GM19372 (cell line): ENCODE data around the gene H3-3A.

Experiments used
- ATAC-seq: cut with Tn5 transposase; IDR thresholded peaks from one replicate; pipeline ENCODE4 v1.9.1; 2021; ENCODE audit warnings: mild to moderate bottlenecking, low read depth, moderate library complexity; ENCODE audit not compliant: unreplicated experiment

Gene H3-3A

DNA sequence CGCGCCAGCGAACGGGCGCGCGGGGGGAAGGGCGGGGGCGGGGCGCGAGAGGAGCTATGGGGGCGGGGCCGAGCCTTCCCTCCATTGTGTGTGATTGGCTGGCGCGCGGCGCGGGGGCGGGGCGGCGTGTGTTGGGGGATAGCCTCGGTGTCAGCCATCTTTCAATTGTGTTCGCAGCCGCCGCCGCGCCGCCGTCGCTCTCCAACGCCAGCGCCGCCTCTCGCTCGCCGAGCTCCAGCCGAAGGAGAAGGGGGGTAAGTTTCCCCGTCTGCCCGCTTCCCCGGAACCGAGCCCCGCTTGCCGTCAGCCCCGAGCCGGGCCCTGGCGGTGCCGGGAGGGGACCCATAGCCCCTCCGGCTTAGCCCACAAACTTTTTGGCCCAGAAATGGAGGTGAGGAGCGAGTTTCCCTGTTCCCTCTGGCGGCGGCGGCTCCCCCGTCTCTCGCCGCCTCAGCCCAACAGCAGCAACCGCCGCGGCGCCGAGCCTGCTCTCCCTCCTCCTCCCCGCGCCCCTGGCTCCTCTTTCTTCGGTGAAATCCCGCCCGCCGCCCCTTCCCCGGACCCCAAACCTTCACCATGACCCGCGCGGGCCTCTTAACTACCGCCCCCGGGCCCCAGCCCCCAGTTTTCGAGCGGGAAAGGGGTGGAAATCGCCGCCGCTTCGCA, at the start of gene H3-3A:
TSS of gene H3-3A (plus strand) at position 159 of the 666 bp plus-strand sequence. CDS start 1,636 bp downstream, outside the sequence.
- ATAC-seq: peak; percentile 67

DNA sequence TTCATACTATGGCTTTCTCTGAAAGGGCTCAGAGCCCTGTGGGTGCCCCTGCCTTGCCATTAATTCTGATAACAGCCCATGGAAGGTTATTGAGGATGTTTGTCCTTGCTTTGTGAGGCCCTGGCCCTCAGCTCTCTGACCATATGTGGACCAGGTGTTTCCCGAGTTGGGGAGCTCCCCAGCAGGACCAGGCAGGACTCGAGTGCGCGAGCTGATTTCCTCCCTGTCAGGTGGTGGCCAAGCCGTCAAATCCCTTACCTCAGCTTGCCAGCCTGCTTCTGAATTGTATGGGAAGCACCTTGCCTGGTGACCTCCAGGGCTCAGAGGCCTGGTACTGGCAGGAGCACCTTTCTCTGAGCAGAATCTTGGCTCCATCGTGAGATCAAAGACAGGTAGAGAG, 45.4 kb upstream of the H3-3A start:
- no peak for ATAC-seq

DNA sequence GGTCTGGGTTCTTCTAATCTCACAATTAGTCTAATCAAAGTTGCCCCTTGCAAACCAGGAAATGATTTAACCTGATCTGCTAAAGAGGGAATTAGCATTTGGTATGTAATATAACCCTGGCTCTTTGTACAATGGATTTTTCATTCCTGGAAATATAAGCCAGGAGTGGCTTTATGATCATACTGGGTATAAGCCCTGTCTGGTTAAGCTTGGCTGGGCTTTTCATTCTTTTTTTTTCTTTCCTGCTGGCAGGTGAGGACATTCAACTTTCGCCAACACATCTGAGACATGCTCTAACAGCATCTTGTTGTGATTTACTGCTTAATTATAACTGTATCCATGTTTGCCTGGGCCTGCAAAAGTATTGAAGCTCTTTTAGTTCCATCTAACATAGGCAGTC, 42.9 kb upstream of the H3-3A start:
- no peak for ATAC-seq

DNA sequence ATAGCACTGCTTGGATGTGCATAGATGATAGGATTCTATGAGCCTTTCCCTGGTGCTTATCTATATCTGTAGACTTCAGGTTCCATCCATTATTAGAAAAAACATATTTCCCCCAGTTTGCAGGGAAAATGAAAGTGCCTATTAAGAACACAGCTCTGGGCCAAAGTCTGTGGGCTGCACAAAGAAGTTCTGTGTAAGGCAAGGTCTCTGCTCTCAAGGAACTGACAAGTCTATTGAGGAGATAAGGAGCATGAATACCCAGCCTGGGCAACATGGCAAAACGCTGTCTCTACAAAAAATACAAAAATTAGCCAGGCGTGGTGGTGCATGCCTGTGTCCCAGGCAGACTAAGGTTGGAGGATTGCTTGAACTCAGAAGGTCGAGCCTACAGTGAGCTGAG, 41.1 kb upstream of the H3-3A start:
- ATAC-seq: no peak

DNA sequence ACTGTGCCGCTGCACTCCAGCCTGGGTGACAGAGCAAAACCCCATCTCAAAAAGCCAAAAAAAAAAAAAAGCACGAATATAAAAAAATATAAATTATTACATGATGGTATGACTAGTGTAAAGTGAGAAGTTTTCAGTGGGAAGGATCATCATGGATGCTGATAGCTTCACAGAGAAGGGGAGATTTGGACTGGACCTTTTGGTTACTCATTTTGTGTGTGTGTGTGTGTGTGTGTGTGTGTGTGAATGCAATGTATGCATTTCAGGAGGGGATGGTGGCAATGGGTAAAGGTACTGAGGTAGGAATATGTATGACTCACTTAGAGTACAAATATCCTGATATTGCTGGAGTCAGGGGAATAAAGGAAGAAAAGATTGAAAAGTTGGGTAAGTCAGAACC, 40.7 kb upstream of the H3-3A start:
- no peak for ATAC-seq

DNA sequence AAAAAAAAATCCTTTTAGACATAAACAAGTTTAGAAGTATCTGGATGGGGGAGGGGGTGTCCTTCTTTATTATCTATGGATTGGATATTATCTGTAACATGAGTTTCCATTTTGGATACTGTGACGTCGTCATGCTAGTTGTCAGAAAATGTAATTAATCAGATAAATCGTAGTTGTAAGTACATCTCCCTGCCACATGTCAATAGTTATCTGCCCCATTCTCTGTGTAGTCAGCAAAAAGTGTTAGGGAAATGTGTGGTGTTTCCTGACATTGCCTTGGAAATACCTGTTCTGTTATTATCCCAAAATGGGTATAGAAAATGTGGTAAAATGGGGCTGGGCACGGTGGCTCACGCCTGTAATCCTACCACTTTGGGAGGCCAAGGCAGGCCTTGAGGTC, 38.8 kb upstream of the H3-3A start:
- no peak for ATAC-seq

DNA sequence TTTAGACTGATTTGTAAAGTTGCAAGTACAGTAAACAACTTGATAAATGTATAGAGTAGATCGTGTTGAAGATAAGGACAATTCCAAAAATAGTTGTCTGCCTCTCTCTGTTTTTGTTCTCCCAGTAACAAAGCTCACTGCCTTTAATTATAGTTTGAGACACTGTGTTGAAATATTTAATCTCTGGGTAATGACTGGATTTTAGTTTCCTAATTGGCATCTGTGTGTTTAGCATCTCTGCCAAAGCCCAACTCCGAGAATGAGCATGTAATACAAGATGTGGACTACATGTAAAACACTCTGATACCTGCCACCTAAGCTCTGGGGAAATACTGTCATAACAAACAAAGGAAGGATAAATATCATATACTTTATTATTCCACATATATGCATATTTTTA, 35.7 kb upstream of the H3-3A start:
- no peak for ATAC-seq

DNA sequence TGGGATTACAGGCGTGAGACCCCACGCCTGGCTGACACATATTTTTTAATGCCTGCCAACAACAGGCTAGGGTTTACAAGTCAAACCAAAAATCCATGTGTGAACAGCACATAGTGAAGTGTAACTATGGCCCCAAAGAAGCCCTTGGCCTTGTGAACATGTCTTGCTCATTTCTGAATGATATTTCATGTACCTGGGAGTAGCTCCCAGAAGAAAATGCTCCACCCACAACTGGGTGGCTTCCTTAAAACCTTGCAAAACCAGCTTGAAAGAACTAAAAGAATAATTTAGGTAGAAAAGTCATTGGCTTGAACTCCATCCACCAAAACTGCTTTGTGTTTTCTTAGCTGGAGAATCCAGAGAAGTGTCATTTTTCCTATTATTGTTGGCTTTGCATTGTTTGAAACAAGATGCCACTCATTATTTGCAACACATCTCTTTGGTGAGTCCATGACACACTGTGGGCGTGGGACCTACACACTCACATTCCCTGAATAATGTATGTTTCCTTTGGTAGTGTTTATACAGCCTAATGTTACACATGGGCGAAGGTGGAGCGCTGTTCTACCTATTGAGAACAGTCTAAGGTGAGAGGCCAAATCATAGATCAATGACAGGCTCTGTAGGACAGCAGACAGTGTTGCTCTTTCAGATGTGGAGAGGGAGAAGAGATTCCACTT, 34.8 kb upstream of the H3-3A start:
- no peak for ATAC-seq

DNA sequence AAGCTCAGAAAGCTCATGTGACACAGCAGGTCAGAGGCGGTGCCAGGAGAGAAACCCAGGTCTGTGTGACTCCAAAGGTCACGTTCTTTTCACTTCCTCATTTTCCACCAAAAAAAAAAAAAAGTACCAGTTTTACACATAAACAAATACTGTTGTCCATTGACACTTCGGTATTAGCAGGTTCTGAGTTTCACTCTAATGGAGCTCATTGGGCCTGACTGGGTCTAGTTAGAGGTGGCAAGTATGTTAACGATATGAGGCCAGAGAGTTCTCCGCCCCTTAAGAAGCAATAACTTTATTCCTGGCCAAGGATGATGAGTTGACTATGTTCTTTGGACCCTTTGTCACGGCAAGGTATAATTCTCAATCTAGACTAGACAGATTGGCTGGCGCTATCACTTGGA, 33.4 kb upstream of the H3-3A start:
- peak; percentile 93 for ATAC-seq

DNA sequence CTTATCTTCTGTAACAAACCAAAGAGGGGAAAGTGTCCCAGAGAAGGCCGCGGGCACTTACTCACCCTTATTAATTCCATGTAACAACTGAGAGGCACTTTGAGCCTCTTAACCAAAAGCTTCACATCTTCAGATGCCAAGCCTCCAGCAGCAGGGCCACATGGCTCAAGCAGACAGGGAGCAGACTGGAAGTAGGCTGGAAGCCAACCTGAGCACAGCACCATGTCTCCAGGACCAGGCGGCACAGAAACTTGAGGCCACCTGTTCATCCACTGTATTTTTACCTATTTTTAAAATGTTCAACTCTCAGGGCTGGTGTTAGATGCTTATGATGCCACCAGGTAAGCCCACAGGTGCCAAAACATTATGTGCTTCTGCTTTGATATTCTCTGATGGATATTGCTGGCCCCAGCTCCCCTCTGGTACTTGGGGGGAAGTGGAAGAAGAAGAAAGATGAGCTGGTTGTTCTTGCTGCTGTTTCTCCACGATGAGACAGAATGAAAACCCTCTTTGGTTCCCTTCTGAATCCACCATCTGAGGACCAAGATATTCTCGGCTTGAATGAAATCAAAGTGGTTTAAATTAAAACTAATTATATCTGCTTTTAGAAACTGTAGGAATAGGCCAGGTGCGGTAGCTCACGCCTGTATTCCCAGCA, 32.8 kb upstream of the H3-3A start:
- ATAC-seq: no peak

DNA sequence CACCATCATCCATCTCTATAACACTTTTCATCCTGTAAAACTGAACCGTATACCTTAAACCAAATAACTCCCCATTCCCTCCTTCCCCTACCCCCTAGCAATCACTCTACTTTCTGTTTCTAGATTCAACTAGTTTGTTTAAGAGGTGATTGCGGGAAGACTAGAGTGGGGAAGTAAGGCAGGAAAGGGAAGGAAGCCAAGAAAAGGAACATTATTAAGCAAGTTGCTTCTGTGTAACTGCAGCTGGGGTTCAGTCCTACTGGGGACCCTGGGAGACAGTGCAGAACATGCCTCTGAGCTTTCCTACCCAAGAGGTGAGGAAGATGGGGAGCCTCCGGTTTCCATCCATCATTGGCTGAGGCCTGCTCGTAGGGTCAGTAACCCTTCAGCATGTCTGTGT, 28.9 kb upstream of the H3-3A start:
- no peak for ATAC-seq

DNA sequence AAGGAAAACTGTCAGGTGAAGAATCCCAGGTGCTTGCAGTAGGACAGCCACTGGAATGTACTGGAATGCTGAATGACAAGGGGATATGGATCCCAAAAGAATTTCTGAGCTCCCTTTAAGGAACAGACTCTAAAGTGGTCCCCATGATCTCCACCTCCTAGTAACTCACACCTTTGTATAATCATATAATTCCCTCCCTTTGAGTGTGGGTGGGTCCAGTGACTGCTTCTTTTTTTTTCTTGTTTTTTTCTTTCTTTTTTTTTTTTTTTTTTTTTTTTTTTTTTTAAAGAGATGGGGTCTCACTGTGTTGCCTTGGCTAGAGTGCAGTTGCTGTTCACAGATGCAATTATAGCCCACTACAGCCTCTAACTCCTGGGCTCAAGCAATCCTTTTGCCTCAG, 28.5 kb upstream of the H3-3A start:
- ATAC-seq: no peak

DNA sequence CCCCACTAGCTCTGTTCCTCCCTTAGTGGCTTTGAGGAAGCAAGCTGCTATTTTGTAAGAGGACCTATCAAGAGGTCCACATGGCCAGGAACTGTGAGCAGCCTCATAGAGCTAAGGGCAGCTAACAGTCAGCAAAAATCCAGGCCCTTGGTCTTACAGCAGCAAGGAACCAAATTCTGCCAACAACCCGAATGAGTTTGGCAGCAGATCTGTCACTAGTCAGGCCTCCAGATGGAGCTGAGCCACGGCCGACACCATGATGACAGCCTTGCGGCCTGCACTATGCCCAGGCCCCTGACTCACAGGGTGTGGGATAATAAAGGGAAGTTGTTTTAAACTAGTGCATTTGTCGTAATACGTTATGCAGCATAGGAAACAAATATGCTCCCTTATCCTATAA, 28.0 kb upstream of the H3-3A start:
- ATAC-seq: no peak

DNA sequence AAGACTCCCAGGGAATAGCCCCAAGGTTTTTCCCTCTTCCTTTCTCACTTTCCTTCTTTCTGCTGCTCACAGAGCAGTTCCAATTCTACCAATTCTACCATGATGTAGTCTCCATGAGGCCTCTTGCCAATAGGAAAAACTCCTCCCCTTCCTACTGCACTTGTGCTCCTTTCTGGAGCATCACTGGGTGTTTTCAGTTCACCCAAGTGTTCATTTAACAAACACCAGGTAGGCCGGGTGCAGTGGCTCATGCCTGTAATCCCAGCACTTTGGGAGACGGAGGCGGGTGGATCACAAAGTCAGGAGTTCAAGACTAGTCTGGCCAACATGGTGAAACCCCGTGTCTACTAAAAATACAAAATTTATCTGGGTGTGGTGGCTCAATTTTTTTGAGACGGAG, 26.6 kb upstream of the H3-3A start:
- no peak for ATAC-seq

DNA sequence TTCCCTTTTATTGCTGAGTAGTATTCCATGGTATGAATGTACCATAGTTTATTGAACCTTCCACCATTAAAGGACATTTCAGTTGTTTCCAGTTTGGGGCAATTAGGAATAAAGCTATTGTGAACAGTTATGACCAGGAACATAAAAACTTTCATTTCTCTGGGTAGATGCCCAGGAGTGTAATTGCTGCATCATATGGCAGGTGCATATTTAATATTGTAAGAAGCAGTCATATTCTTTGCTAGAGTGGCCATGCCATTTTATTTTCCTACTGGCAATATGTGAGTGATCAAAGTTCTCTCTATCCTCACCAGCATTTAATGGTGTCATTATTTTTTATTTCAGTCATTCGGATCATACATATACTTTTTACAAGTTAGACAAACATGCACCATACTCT, 23.9 kb upstream of the H3-3A start:
- no peak for ATAC-seq

DNA sequence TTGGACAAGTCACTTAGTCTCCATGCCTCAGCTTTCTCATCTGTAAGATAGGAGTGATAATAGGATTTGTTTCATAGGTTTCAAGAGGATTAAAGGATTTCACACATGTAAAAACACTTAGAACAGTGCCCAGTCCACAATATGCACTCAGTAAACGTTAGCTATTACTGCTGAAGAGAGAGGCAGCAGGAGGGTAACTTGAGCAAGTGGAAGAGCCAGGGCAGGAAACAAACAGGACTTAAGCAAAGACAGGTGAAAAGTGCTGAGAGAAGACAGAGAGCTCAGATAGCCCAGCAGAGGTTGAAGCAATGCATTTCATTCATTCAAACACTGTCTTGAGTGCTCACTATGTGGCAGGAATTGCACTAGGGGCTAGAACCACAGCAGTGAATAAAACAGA, 21.1 kb upstream of the H3-3A start:
- no peak for ATAC-seq

DNA sequence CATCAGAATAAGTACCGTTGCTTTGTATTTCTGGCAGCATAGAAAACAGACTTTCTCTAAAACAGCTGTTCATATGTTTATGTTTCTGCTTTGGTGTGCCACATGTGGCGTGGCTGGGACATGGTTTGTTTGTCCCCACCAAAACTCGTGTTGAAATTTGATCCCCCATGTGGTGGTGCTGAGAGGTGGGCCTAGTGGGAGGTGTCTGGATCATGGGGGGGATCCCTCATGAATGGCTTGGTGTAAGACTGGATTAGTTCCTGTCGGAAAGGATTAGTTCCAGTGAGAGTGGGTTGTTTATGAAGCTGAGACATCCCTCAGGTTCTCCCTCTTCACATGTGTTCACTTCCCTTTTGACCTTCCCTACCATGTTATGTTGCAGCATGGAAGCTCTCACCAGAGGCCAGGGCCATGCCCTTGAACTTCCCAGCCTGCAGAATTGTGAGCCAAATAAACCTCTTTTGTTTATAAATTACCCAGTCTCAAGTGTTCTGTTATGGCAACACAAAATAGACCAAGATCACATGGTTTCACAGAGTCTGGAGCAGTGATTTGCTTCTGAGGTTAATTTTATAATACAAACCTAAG, 17.9 kb upstream of the H3-3A start:
- no peak for ATAC-seq

DNA sequence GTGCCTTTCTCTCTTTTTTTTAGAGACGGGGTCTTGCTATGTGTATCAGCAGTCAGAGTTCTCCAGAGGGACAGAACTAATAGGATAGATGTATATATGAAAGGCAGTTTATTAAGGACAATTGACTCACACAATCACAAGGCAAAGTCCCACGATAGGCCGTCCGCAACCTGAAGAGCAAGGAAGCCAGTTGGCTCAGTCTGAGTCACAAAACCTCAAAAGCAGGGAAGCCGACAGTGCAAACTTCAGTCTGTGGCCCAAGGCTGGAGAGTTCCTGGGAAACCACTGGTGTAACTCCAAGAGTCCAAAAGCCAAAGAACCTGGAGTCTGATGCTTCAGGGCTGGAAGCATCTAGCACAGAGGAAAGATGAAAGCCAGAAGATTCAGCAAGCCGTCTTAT, 16.3 kb upstream of the H3-3A start:
- ATAC-seq: no peak

DNA sequence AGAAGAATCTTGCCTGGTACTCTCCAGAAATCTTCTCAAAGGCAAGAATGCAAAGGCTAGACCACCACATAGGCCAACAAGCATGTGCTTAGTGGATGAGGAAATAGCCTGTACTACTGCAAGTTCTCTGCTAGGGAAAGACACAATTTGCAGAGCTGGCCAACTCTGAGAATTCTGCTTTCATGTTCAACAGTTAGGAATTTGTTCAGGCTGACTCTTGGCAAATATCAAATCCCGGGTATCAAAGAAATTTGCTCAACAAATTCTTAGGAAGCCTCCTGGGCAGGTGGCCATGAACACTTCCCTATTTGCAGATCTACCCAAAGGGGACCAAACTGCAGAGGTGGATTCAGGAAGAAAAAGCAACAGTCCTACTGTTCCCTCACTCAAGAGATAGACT, 15.0 kb upstream of the H3-3A start:
- no peak for ATAC-seq

DNA sequence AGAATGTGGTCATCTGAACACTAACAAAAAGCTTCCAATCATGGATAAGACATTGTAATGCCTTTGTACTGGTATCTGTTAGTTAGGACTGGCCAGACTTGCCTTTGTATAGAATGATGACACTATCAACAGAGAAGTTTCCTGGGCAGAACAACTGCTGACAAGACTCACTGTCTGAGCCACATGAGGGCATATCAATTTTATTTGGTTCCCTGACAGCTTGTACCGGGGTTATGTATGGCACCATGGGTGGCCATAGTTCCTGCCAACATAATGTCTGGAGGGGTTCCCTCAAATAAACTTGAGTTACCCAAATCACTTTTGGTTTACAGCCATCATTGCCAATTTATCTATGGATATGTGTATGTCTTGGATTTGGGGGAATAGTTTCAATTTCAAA, 13.6 kb upstream of the H3-3A start:
- ATAC-seq: no peak

DNA sequence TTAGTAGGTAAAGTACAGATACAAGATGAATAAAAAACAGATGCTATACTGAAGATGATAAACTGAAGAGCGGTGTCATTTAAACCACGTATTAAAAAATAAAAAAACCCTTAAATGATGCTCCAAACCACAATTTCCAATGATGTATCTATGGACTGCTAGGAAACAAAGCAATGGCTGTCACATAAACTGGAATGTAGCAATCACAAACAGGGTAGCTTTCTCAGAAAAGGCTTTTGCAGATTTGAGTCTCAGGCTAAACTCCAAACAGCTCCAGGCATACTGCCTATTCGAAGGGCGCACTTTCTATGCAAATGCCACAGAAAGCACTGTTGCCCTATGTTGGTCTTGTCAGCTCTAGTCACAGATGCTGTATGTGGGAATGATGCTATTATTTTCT, 12.4 kb upstream of the H3-3A start:
- no peak for ATAC-seq

DNA sequence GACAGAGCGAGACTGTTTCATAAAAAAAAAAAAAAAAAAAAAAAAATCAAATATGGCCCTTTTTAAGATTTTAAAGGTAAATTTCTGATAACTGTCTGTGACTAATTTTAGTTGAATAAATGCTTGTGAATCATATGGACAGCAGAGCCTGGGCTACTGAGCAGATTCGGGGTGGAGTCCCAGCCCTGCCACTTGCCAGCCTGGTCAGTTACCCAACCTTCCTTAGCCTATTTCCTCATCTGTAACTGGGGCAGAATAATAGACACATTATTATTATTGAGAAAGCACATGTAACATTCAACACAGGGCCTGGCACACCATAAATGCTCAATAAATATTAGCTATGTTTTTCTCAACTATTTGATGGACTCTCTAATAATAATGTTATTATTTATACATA, 11.2 kb upstream of the H3-3A start:
- ATAC-seq: no peak
